HG03342 (cell line): ENCODE data around the gene CMC4.

Experiments used
- ATAC-seq: cut with Tn5 transposase; IDR thresholded peaks from one replicate; pipeline ENCODE4 v1.9.1; 2021; ENCODE audit warnings: mild to moderate bottlenecking, moderate library complexity; ENCODE audit not compliant: unreplicated experiment

Gene CMC4

DNA sequence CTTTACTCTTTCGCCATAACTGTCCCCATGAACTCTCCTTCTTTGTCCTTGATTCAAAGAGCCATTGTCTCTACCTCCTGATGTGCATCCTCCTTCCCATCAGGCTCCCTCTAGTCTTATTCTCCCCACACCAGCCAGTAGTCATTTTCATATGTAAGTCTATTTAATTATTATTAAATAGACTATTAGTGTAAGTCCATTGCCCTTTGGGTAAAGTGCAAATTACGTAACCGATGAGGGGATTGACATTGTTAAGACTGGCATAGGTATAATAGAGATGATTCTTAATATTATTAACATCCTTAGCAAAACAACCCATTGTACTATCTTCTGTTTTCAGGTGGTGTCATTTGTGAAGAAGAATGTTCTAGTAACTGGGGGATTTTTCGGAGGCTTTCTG is 16.7 kb downstream of the CMC4 start:
- no peak for ATAC-seq

DNA sequence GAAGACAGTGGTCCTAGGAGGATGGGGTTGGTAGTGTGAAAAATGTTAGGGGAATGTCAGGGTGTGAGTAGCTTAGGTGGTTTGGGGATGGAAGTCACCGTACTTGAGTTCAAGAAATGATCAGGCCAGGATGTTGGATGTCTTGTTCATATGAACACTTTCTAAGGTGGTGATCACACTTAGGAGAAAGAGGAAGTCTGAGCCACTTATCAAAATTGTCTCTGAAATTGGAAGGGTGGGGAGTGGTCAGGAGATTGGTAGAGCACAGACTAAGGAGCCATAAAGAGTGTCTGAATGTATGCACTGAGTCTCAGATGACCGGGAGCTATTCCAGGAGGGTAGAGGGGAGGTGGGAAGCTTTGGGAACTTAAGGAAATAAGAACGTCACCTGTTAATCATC is 17.3 kb downstream of the CMC4 start:
- ATAC-seq = no peak

DNA sequence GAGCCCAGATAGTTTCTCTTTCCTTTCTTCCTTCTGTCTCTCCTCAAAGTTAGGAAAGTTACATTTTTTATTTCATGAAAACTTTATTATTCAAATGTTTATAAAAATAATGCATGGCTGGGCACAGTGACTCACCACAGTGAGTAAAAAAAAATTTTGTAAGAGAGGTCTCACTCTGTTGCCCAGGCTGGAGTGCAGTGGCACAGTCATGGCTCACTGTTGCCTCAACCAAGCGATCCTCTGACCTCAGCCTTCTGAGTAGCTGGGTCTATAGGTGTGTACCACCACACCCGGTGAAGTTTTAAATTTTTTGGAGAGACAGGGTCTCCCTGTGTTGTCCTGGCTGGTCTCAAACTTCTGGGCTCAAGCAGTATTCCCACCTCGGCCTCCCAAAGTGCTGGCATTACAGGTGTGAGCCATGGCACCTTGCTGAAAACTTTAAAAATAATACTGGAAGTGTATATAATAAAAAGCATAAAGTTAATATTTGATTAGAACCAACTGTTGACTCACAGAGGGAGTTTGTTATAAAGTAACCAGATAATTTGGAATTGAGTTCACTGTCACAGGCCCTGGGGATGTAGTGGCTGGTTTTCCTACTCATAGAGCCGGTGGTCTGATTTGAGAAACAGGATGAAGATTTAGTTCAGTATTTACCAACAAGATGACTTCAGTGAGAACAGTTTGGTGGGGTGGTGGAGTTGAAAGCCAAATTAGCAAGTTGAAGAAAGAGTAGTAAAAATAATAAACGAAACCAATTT is 18.0 kb downstream of the CMC4 start:
- no peak for ATAC-seq

DNA sequence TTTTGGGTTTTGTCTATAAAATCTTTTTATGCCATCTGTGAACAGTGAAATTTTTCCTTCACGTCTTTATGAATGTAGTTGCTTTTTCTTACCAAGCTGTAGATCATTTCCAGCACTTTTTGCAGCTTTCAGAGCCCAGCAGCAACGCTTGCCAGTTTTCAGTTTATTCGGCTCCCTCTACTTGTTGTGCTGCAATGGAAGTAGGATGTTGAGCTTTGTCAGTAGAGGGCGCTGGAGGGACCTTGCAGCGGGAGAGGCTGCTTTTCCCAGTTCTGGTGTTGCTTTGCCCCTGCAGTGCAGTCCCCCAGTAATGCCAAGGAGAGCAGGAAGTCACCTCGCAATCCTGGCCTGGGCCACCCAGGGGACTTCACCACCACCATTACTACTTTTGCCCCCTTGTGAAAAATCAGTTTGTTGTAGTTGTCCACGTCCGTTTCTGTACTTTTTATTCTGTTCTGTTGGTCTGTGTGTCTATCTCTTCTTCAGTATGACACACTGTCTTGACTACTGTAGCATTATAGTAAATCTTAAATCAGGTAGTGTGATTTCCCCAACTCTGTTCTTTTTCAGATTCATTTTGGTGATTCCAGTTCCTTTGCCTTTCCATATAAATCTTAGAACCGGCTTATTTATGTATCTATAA is 21.8 kb downstream of the CMC4 start:
- ATAC-seq = peak; percentile 58

DNA sequence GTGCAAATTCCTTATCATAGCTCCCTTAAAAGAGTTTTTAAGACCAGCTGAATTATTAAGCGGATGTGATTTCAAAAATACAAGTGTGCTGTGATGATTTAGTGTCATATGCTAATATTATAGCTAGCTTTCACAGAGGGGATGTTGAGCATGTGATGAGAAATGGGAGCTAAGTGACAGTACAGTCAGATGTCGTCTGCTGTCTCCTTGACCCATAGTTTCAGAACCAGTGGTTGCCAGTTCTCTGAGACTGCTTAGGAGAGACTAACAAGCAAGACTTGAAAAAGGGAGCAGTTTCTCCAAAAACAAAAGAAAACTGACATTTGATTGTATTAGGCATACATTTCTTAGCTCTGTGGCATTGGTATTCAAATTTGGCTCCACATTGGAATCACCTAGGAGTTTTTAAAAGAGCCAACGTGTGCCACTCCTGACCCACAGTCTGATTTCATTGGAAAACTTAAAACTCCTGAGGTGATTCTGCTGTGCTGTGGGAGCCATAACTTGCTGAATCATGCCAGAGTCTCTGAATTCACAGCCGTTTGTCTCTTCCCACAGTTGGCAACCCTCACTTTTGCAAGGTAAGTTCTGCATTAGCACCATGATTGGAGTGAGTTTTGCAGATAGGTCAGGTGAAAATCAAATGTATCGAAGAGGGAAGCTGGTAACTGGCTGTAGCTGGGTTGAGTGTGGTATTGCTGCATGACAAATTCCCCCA is 24.0 kb downstream of the CMC4 start:
- ATAC-seq = no peak

DNA sequence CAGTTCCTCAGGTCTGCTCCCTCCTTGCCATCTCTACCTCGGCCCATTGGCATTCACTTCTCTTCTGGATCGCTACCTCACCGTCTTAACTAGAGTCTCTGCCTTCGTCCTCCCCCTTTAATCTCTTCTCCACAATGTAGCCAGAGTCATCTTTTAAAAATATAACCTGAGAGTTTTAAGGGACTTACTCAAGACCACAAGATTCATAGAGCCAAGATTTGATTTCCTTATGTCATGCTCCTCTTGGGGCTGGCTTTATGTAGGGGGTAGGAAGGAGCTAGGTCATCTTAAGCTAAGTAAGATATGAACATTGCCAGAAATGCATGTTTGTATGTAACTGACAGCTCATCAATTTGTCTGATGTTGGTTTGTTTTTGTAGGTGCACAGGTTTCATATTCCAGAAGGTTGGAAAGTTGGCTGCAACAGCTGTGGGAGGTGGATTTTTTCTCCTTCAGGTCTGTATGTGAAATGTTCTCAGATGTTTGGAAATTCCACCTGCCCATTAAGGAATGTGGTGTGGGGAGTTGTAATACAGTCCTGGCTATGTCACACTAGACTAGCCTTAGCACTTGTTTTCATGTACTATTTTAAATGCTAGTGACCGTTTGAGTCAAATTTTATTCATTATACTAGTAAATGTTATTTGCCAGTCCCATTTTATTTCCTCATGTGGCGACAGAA is 24.7 kb downstream of the CMC4 start:
- ATAC-seq = no peak

DNA sequence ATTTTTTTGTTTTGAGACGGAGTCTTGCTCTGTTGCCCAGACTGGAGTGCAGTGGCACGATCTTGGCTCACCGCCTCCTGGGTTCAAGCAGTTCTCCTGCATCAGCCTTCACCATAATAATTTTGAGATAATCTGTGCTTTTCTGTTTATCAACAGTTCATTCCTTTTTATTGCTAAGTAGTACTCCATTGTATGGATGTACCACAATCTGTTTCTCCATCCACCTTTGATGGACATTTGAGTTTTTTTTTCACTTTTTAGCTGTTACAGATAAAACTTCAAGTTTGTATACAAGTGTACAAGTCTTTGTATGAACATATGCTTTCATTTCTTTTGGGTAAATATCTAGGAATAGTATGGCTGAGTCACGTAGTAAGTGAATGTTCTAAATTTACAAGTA is 35.2 kb downstream of the CMC4 start:
- no peak for ATAC-seq

DNA sequence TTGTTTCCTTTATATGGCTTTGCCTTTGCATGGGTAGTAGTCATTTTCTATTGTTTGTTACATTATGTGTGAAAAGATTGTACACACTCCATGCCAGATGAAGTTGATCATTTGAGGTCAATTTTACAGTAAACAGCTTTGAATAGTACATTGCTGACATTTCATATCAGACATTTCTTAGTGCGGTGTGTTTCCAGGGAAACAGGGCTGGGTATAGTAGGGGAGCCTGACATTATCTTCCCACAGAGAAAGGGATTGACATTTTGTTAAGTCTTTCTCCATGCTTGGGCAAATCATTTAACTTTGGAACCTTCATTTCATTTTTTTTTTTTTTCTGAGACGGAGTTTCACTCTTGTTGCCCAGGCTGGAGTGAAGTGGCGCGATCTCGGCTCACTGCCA is 39.3 kb downstream of the CMC4 start:
- ATAC-seq = no peak

DNA sequence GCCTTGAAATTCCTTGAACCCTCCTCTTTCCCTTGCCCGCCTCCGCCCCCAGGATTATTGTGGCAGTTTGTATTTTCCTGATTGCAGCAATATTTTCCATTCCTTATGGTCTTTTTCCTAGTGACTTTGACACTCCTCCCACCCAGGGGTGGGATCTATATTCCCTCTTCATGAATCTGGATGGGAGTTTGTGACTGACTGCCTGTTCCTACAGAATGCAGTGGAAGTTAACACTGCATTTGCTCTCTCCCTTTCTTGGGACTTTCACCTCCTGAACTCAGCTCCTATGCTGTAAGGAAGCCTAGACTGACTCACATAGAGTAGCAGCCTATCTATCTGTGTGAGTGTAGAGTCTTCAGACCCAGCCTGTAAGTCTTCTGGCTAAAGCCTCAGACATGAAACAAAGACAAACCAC is 42.1 kb downstream of the CMC4 start:
- no peak for ATAC-seq

DNA sequence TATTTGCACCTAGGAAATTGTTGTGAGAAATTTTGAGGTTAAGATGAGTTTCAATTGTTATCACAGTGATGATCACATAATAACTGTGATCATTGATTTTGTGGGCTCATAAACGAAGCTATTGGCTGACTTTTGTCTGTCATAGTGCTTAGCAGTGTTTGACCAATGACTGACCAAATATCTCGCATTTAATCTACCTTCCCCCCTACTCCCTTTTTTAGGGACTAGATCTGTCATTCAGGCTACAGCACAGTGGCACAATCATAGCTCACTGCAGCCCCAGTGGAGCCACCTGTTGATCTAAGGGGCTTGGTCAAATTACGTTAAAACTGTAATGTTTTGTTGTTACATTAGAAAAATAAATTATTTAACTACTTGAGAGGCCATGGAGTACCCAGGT is 42.8 kb downstream of the CMC4 start:
- no peak for ATAC-seq

DNA sequence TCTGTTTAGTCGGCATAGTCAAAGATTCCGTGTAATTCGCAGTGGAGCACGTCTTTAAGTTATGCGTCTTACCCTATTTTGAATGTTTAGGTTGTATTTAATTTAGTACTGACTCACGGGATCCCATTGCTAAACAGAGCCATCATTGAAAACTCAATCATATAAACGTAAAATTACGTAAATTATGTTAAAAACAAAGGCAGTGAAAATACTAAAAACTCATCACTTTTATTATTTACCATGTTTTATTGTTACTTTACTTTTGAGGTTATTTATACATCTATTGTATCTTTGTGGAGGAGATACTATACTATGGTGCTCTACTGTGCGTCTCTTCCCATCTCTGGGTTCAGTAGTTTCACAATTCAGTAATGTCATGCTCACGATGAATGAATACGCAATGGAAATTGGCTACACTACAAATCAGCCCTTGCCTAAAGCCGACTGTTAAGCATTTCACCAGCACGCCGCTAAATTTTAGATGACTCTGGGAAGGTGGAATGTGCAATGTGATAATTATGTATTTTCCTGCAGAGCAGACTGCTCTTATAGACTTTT is 43.3 kb downstream of the CMC4 start:
- no peak for ATAC-seq

DNA sequence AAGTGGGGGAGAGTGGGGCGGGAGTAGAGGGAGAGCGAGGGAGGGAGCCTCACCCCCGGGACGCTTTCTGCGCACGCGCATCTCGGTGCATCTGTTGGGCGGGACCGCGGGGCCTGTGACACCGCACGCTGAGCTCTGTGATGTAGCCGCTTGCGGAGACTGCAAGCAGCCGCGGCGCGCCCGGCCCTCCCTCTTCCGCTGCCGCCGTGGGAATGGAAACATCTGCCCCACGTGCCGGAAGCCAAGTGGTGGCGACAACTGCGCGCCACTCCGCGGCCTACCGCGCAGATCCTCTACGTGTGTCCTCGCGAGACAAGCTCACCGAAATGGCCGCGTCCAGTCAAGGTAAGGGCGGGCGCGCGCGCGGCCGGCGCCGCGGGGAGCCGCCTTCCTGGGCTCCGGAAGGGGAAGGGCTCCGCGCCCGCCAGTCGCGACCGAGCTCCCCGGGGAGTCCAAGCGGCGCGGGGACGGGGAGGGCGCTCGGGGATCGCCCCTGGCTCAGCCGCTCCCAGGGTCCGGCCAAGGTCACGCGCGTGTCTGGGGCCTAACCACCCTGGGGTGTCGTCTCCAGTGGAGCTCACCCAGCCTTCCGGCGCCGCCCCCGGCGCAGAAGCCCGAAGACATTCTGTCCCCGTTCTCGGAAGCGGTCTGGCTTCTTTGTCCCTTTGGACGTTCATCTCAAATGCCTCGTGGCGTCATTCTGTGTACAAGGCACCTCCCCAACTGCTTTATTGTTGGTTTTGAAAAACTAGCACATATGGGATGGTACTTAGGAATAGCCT is 44.0 kb downstream of the CMC4 start, which contains the start of gene FUNDC2:
Gene FUNDC2 (plus strand): TSS at position 118 of the 782 bp plus-strand sequence. CDS start 95 bp downstream, at position 213.
- ATAC-seq = peak; percentile 89

DNA sequence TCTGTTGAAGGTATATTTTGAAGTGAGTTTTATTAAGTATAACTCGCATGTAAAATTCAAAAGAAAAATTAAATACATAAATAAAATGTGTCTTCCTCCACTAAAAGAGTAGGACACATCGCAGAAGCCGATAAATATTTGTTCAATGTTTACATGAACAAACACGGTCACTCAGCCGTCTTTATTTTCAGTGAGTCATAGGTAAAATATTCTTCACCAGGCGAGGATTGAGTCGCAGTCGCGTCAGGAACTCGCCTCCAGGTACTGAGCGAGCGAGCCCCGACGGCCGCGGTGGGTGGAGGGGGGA is 44.6 kb downstream of the CMC4 start:
- ATAC-seq = no peak

DNA sequence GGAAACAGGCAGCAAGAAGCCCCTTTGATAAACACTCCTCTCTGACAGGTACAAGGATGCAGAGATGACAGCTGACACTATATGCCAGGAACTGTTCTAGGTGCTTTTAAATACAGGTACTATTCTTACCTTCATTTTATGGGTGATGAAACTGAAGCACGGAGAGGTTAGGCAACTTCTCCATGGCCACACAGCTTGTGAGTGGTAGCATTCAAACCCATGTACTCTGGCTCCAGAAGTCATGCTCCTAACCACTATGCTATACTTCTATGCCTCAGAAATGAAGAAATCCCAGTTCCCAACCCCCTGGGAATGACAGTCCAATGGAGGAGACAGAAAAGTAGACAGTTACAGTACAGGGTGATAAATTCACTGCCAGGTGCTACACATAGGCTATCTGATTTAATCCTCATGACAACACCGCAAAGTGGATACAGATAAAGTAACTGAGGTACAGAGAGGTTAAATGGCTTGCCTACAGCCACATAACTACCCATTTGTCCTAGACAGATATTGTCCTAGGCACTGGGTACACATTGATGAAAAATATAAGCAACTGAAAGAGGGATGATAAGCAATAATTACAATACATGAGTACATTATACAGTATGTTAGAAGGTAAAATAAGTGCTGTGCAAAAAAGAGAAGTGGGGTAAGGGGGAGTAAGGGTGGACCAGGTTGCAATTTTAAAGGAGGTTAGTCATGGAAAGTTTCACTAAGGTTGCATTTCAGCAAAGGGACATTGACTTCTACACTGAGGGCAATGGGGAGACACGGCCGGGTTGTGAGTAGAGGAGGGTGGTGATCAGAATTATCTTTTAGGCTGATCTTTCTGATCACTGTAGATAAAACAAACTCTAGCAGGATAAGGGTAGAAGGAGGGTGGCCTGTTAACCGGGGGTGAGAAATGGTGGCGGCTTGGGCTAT is 46.8 kb downstream of the CMC4 start:
- ATAC-seq = no peak

DNA sequence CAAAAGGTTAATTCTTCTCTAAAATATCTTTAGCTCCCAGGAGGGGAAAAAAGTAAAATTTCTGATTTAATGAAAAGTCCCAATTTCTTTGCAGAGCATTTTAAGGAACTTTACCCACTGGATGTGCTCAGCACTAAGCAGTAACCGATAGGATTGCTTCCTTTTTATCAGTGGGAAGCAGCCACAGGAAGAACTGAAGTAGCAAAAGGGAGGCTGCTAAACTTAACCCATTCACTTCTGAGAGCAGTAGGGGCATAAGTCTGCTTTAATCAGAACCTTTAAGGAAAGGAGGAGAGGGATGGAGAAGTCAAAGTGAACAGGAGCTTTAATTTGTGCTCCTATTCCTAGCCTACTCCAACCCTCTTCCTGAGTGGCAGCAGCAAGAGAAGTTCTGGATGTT is 48.4 kb downstream of the CMC4 start, which contains the start of gene F8:
Gene F8 (minus strand): TSS at position 139 of the 400 bp plus-strand sequence. CDS start 171 bp downstream, outside the sequence.
- no peak for ATAC-seq

DNA sequence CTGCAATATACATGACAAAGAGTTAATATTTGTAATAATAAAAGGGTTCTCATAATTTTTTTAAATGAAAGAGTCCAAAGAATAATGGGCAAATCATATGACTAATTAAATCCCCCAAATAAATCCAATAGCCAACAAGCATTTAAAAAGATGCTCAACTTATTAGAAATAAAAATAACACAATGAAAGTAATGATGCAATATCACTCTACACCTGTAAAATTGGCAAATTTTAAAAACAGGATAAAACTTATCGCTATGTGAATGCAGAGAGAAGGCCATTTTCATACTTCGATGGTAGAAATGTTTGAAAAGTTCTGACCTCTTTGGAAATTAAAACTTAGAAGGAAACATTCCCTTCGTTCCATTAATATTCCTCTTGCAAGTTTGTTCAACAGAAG is 50.3 kb downstream of the CMC4 start:
- no peak for ATAC-seq
